Stimulated activated CD4-positive, alpha-beta T cell treated with anti-CD3 and anti-CD28 coated beads, Interleukin-1b, Interleukin-23, amount 100 ng/mL, for 1 hour (primary cell): ENCODE results near the gene TUBGCP6.

ENCODE experiments used
- DNase-seq, 2 donors: peaks; one replicate each; pipeline ENCODE4 v3.0.0-alpha.2; 2020; ENCODE audit warnings: low read depth in 2 of 2

The TUBGCP6 gene

DNA sequence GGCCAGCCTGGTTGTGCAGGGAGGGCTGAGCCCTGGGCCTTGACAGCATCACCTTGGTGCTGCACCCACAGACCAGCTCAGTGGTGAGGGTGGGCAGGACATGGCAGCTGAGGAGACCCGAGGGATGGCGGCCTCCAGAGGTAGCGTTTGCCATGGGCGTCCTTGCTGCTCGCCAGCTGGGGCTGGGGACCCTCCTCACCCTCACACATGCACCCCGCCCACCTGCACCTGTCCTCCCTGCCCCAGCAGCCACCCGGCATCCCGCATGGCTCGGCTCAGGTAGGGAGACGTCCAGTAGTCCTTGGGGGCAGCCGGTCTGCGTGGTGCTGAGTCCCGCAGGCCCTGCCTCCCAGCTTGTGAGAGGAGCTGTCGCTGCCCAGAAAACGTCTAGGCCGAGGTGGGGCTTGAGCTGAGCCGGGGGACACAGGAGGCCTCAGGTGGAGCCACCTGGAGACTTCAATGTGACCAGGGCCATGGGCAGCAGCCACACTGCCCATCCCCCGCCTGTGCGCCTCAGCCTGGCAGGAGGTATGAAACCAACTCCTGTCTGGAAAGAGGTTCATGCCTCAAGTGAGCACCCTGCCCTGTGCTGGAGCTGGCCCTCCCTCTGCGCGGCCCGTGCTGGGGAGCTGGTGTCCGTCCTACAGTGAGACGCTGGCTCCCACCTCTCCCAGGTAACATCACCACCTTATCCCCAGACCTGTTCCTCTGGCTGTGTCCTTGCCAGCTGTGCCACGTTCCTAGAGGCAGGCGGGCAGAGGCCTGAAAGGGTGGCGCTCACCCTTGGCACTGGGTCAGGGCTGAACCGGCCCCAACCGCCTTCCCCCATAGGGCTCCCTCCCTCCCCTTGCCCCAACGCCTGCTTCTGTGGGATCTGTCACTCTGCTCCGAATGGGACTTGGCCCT lies 62.4 kb downstream of the TUBGCP6 start:
- DNase-seq: no peak

DNA sequence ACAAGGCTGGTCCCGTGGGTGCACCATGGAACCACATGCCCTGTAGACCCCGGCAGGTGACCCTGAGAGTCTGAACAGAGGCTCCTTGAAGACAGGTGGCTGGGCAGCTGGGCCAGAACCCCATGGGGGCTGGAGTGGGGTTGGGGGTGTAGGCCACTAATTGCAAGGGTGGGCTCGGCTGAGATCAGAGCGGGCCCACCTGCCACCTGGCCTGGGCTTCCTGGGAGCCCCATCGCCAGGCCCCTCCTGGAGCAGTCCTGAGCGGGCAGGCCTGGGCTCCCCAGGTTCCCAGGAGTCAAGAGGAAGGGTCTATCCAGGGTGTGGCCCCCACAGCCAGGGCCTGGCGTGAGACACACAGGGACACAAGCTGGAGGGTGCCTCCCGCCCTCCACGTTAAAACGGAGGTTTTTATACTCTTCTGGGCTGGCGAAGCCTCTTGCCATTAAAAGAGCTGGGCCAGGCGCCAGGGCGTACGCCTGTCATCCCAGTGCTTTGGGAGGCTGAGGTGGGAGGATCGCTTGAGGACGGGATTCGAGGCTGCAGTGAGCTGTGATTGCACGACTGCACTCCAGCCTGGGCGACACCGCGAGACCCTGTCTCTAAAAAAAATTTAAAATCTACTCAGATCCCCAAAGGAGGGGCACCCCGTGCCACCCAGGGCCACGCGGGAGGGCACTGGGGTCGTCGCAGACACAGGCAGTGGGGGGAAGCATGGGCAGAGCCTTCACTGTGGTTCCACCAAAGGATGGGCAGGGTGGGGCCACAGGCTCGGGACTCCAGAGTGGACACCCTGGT lies 63.9 kb downstream of the TUBGCP6 start:
- DNase-seq: no peak

DNA sequence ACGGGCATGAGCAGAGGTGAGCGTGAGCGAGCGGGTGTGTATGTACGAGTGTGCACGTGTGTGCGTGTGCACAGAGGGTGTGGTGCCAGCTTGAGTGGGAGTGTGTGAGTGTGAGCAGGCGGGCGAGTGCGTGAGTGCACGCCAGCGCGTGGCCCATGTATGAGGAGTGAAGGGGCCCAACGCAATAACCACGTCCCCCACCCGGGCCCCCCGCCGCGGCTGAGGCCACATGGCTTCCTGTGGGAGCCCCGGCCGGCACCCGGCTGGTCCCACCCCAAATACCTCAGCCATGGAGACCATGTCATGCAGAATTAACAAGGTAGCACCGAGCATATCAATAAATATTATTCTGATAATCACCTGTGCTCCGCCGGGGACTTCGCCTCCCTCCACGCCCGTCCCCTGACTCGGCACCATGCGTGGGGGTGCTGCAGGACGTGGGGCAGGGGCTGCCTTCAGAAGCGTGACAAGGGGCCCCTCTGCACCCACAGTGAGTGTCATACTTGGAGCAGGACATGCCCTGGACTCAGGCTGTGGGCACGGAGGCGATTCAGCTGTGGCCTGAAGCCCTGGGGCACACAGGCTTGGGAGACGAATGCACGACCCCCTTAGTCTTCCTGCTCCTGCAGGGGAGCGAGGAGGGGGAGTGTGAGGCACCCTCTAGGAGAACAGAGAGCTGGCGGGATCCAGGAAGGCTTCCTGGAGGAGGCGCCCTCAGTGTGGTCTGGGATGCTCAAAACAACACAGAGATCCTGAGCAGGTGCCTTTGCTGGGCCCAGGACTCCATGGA lies 64.7 kb downstream of the TUBGCP6 start:
- no peak for DNase-seq

DNA sequence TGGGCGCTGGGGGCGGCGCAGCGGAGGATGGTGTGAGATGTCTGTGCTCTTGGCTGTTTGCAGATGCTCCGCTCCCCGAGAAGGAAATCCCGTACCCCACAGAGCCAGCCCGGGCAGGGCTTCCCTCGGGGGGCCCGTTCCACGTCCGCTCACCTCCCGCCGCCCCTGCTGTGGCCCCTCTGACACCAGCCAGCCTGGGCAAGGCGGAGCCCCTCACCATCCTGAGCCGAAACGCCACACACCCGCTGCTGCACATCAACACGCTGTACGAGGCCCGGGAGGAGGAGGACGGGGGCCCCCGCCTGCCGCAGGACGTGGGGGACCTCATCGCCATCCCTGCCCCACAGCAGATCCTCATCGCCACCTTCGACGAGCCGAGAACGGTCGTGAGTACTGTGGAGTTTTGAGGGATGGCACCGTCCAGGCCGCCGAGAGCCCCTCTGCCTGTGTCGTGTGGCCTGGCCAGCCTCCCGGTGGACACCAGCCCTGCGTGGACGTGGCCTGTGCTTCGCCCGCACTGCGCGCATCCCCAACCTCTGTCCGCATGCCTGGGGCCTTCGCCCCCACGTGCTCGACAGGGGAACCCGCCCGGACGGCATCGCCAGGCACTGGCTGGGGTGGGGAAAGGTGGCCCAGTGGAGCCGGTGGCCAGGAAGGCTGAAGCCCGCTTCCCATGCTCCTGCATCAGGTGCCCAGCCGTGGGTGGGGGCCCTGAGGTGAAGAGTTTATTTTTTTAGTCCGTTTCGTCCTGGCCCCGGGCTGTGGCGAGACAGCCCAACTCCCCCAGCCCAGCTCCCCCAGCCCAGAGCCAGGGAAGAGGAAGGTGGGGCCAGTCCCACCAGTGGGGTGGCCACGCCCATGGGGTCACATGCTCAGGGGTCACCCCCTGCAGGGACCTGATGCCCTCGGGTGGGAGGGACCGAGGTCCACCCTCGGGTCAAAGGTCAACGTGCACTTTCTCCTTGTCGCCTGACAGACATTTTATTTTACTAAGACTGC lies 65.7 kb downstream of the TUBGCP6 start:
- no peak for DNase-seq

DNA sequence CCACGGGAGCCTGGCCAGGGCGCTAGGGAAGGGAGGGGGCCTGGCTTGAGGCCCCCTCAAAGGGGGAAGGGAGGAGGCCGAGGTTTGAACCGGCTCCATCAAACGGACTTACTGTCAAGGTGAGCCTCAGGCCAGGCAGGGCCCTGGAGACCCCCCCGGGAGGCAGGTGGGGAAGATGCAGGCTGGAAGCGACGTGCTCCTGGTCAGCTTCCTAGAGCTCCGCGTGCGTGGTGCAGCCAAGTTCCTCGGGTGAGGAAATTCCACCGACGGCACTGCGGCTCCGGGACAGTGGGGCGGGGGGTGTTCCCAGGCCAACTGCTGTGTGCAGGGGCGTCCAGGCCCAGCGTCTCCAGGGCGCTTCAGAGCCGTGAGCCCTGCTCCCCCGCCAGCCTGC lies 66.4 kb downstream of the TUBGCP6 start:
- DNase-seq: no peak

DNA sequence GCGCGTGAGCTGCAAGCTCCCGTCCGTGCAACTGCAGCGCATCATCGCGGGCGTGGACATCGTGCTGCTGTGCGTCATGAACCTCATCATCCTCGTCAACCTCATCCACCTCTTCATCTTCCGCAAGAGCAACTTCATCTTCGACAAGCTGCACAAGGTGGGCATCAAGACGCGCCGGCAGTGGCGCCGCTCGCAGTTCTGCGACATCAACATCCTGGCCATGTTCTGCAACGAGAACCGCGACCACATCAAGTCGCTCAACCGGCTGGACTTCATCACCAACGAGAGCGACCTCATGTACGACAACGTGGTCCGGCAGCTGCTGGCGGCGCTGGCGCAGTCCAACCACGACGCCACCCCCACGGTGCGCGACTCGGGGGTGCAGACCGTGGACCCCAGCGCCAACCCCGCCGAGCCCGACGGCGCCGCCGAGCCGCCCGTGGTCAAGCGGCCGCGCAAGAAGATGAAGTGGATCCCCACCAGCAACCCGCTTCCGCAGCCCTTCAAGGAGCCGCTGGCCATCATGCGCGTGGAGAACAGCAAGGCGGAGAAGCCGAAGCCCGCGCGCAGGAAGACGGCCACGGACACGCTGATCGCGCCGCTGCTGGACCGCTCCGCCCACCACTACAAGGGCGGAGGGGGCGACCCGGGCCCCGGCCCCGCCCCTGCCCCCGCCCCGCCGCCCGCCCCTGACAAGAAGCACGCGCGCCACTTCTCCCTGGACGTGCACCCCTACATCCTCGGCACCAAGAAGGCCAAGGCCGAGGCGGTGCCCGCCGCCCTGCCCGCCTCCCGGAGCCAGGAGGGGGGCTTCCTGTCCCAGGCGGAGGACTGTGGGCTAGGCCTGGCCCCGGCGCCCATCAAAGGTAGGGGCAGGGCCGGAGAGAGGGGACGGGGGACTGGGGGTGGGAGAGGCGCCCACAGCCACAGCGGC lies 67.0 kb downstream of the TUBGCP6 start:
- DNase-seq: no peak

DNA sequence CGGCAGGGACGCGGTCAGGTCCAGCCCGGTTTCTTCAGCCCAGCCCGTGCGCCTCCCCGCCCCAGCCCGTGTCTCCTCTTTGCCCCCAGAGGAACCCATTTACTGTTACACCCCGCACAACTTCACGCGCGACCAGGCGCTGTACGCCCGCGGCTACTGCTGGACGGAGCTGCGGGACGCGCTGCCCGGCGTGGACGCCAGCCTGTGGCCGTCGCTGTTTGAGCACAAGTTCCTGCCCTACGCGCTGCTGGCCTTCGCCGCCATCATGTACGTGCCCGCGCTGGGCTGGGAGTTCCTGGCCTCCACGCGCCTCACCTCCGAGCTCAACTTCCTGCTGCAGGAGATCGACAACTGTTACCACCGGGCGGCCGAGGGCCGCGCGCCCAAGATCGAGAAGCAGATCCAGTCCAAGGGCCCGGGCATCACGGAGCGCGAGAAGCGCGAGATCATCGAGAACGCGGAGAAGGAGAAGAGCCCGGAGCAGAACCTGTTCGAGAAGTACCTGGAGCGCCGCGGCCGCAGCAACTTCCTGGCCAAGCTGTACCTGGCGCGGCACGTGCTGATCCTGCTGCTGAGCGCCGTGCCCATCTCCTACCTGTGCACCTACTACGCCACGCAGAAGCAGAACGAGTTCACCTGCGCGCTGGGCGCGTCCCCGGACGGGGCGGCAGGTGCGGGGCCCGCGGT lies 67.8 kb downstream of the TUBGCP6 start:
- no peak for DNase-seq

DNA sequence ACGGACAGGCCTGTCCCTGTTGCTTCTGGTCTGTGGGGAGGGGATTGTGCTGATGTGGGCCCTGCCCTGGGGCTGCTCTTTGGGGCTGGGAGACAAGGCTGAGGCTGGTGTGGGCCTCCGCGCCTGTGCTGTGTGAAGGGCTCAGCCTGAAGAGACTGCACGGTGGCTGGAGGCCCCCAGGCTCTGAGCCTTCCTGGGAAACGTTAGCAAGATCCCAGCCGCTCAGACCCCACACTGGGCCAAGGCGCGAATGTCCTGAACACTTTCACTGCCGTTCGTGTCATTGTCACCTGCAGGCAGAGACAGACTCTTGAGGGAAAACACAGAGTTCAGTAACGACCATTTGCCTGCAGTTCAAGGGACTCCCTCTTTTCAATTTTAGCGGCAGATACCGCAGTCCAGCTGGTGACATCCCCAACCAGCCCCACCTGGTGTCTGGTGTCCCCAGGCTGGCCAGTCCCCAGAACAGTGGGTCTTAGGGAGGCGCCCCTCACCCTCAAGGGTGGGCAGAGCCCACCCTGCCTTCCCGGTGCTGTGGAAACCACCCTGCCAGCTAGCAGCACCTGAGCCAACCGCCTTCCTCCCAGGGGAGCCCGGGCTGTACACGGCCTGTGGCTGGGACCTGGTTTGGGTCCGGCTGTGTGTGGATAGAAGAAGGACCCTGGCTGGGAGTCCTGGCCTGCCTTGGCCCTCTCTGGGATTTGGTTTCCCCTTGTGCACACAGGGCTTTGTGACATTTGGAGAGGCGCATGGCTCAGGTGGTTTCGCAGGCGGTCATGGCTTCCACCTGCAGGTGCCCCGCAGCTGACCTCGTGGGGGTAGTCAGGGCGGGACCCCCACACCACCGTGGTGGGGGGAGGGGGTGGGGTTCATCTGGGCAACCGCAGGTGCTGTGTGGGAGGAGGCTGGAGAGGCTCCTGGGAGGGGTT lies 68.6 kb downstream of the TUBGCP6 start:
- DNase-seq: no peak

DNA sequence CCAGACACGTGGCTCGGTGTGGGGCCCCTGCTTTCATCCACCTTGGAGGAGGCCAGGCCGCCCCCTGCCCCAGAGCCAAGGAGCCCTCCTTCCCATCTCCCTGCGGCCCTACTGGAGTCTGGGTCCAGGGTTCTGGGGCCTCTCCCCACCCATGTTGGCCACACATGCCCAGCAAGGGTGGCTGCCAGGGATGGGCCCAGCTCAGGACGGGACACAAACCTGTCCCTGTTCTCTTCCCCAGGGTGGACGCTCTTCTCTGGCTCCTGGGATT lies 69.7 kb downstream of the TUBGCP6 start:
- no peak for DNase-seq

DNA sequence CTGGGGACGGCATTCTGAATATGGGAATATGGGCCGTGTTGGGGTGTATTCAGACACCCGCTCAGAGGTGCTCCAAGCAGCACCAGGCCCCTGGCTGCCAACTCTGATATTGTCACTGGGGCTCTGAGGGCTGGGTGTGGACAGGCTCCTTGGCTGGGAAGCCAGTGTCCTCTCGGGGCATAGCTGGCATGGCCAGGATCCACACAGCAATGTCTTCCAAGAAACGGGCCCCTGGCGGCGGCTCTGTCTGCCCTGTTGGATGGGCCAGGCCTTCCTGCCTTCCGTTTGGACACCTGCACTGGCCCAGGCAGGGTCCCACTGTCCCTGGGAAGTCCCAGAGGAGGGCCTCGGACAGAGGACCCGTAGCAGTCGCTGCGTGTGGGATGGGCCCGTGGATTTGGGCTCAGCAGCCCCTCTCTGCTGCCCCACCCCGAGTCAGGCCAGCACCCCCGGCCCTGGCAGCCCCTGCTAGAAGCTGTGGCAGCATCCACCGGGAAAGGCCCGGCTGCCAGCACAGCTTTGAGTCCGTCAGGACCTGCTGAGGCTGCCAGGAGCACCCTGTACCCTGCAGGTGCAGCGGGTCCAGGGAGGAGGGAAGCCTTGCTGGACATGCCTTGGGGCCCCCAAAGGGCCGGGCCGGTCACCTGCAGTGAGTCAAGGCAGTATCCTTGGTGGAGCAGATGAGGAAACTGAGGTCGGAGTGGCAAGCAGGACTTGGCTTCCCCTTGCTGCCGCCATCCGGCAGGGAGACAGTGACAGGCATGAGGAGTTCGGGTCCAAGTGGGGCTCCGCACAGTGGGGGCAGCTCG lies 70.2 kb downstream of the TUBGCP6 start:
- DNase-seq: no peak

DNA sequence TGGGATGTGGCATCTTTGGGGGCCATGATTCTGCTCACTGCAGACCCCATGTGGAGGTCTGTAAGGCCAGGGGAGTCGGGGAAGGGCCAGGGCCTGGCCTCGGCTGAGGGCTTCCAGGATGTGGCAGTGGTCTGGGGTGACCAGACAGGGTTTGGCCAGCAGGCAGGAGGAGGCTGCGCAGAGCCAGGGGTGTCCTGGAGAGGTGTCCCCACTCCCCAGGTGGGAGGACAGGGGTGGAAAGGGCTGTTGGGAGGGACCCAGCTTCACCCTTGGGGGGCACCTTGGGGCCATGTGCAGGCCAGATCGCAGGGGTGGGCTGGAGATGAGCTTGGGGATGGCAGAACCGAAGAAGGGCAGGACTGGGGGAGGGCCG lies 70.9 kb downstream of the TUBGCP6 start:
- no peak for DNase-seq

DNA sequence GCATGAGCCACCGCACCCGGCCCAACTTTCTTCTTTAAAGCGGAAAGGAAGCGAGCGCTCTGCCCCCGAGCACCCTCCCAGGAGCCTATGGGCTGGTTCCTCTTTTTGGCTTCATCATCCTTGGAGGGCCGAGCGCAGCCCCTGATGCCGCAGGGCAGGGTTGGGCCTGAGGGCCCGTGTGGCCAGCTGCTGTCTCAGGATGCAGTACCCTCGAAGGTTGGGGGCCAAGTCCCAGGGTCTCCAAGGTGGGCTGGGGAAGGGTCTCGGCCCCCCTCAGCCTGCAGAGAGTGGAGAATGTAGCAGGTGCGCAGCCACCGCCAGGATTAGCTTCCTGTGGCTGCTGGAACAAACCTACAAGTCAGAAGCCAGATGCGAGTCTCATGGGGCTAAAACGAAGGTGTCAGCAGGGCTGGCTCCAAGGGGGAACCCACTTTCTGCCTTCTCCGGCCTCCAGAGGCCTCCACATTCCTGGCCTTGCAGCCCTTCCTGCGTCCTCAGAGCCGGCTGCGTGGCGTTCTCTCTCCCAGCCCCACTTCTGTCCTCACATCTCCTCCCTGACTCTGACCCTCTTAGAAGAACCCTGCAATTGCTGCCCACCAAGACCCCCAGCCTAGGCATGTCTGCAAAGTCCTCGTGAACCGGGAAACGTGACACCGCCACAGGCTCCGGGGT lies 71.4 kb downstream of the TUBGCP6 start:
- no peak for DNase-seq

DNA sequence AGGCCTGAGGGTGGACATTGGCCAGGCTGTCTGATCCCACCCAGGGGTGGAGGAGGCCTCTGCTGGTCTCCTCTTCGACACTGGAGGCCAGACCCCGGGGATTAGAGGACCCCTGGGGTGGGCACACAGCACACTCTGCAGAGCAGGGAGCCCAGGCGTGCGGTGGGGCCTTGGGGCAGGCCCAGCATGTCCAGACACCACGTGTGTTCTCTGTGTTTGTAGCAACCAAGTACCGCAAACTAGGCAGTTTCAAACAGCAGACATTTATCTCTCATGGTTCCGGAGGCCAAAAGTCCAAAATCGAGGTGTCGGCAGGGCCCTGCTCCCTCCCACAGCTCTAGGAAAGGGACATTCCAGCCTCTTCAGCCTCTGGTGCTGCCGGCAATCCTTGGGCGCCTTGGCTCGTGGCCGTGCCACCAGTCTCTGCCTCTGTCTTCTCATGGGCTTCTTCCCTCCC lies 72.8 kb downstream of the TUBGCP6 start:
- DNase-seq: no peak

DNA sequence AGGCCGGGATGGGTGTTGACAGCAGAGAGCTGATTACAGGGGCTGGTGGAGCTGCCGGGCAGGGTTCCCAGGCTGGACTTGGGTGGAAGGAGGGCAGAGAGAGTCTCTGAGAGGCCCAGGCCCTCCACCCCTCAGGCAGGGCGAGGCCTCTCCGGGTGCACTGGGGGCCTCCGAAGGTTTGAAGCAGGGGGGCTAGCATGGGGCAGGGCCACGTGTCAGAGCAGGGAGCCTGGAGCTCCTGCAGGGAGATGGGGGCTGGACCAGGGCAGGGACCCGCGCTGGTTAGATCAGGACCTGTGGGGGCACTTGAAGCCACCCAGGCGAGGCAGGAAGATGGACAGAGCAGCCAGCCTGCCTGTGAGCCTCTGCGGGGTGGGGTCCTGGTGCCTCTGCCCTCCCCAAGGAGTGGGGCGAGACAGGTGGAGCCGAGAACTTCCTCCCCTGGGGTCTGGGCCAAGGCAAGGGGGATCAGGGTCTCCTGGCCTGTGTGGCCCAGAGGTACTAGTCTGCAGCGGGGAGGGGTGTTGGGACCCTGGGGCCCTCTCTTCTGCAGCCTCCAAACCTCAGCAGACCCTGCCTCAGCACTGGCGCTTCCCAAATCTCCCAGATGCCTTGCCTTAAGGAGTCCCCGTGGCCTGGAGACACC lies 73.4 kb downstream of the TUBGCP6 start:
- no peak for DNase-seq

DNA sequence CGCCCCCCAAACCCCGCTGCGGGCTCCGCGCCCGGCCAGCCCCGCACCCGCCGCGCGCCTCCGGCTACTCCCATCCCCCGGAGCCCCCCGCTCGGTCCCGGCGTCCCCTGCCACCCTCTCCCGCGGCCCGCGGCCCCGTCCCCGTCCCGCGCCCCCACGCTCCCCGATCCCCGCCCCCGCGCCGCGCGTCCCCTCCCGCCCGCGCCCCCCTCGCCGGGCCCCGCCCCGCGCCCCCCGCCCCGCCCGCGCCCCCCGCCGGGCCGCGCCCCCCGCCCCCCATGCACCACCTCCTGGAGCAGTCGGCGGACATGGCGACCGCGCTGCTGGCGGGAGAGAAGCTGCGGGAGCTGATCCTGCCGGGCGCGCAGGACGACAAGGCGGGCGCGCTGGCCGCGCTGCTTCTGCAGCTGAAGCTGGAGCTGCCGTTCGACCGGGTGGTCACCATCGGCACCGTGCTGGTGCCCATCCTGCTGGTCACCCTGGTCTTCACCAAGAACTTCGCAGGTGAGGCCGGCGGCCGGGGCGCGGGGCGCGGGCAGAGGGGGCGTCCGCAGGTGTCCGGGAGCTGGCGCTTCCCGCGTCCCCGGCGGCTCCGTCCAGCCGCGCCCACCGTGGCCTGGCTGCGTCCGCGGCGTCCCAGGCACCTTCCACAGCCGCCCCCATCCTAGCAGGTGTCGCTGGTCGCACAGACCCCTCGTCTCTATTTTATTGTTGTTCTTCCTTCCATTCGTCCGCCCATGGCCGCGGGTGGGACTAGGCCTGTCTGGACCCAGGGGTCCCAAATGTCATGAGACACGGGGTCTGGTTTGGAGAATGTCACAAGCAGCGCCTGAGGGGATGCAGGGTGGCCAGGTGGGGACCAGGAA lies 74.1 kb downstream of the TUBGCP6 start, which contains the start of gene PANX2:
Gene PANX2 (plus strand): TSS at position 279 of the 866 bp plus-strand sequence. CDS start 0 bp downstream, at position 279.
- DNase-seq: no peak
